DOHH2 (cell line): ENCODE results near the gene AMFR.

ENCODE experiments used
- H3F3A ChIP-seq: fragments of 200-600 bp; sonication (generic), shearing (Covaris generic); 2 replicates; pipeline ENCODE4 v1.6.0; 2016; ENCODE audit warnings: antibody characterized with exemption, mild to moderate bottlenecking; ENCODE audit not compliant: control insufficient read depth, insufficient read depth
- H3K27ac ChIP-seq: fragments of 200-600 bp; sonication (generic); 2 replicates; pipeline ENCODE4 v1.5.1; 2014; ENCODE audit warnings: low read depth, mild to moderate bottlenecking, low read length, moderate library complexity
- H3K27me3 ChIP-seq: fragments of 200-600 bp; sonication (generic); 2 replicates; pipeline ENCODE4 v1.6.1; 2014; ENCODE audit warnings: mild to moderate bottlenecking, low read length, mixed read lengths; ENCODE audit not compliant: control insufficient read depth
- H3K36me3 ChIP-seq: fragments of 200-600 bp; sonication (generic); 2 replicates; pipeline ENCODE4 v1.6.1; 2014; ENCODE audit warnings: mild to moderate bottlenecking, low read length, moderate library complexity, mixed read lengths; ENCODE audit not compliant: control insufficient read depth
- H3K4me1 ChIP-seq: fragments of 200-600 bp; sonication (generic); 2 replicates; pipeline ENCODE4 v1.6.1; 2014; ENCODE audit warnings: mild to moderate bottlenecking, low read length, mixed read lengths; ENCODE audit not compliant: control insufficient read depth
- H3K4me2 ChIP-seq: fragments of 200-600 bp; sonication (generic); 2 replicates; pipeline ENCODE4 v1.6.0; 2014; ENCODE audit warnings: mild to moderate bottlenecking, low read length, moderate library complexity
- H3K4me3 ChIP-seq: fragments of 200-600 bp; sonication (generic); 2 replicates; pipeline ENCODE4 v1.5.1; 2014; ENCODE audit warnings: mild to moderate bottlenecking, low read length, mixed read lengths
- H3K79me2 ChIP-seq: fragments of 200-600 bp; sonication (generic); 2 replicates; pipeline ENCODE4 v1.6.1; 2014; ENCODE audit warnings: mild to moderate bottlenecking, low read length, mixed read lengths; ENCODE audit not compliant: control insufficient read depth
- H3K9me2 ChIP-seq: fragments of 200-600 bp; sonication (generic); replicated peaks from 2 replicates; pipeline ENCODE4 v1.6.1; 2014; ENCODE audit warnings: mild to moderate bottlenecking, low read length, mixed read lengths; ENCODE audit not compliant: control insufficient read depth
- H3K9me3 ChIP-seq: fragments of 200-600 bp; sonication (generic); 2 replicates; pipeline ENCODE4 v1.6.1; 2014; ENCODE audit warnings: antibody characterized with exemption, low read length, mixed read lengths; ENCODE audit not compliant: control insufficient read depth, insufficient read depth
- H4K20me1 ChIP-seq: fragments of 200-600 bp; sonication (generic); 2 replicates; pipeline ENCODE4 v1.6.0; 2014; ENCODE audit warnings: low read depth, mild to moderate bottlenecking, antibody characterized with exemption, low read length, moderate library complexity; ENCODE audit not compliant: control insufficient read depth, insufficient read depth
- EZH2phosphoT487 ChIP-seq: fragments of 200-600 bp; sonication (generic); IDR thresholded peaks from 2 replicates; pipeline ENCODE4 v1.6.1; 2017; ENCODE audit warnings: borderline replicate concordance, mild to moderate bottlenecking, antibody characterized with exemption, low read length, moderate library complexity, mixed read lengths
- TF ChIP-seq, protein P1 (sequence below): fragments of 200-600 bp; sonication (generic); IDR thresholded peaks from one replicate; pipeline ENCODE4 v1.5.1; 2014; ENCODE audit warnings: antibody characterized with exemption, mild to moderate bottlenecking, low read depth, low read length; ENCODE audit not compliant: poor library complexity, severe bottlenecking

The AMFR gene

DNA sequence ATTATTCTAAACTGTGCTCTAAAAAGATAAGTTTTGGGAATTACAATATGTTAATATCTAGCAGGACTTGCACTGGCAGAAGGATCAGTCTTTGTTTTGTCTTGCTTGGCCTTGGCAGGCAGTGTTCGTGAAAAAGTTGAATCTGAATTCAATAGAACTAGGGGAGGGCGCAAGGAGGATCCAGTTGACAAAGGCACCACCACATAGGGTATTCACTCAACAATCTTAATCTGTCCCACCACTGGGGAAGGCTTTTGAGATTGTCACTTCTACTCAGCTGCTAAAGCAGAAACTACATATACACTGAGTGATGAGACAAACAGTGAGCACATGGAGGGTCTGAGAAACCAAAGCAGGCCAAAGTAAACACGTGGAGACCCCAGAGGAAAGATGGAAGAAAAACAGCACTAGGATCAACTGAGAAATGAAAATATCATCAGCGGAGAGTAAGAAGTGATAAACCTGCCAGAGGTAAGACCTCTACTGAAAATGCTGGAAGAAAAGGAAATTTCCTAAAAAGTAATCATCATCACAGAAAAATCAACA is 2.4 kb downstream of the AMFR start:
- no peaks in the 10 kb centered on the region for H3K9me2 ChIP-seq
- peak overlapping the region; percentile 97 for H3K27ac ChIP-seq
- peaks cover 61% of the 10 kb centered on the region for H3F3A ChIP-seq
- peak overlapping the region; percentile 70 for H3K4me2 ChIP-seq
- H3K9me3 ChIP-seq: no peaks in the 10 kb centered on the region
- peak overlapping the region; percentile 75 for H3K4me3 ChIP-seq
- peaks cover 61% of the 10 kb centered on the region for H3K4me1 ChIP-seq
- peaks cover 66% of the 10 kb centered on the region for H3K79me2 ChIP-seq
- H3K36me3 ChIP-seq: peaks cover 37% of the 10 kb centered on the region
- H3K27me3 ChIP-seq: no peaks in the 10 kb centered on the region
- 0 out of 2 replicates have a peak, but pooled peaks cover 3% of the 10 kb centered on the region for H4K20me1 ChIP-seq
- no peak for TF ChIP-seq EZH2phosphoT487
- TF ChIP-seq, protein P1, sequence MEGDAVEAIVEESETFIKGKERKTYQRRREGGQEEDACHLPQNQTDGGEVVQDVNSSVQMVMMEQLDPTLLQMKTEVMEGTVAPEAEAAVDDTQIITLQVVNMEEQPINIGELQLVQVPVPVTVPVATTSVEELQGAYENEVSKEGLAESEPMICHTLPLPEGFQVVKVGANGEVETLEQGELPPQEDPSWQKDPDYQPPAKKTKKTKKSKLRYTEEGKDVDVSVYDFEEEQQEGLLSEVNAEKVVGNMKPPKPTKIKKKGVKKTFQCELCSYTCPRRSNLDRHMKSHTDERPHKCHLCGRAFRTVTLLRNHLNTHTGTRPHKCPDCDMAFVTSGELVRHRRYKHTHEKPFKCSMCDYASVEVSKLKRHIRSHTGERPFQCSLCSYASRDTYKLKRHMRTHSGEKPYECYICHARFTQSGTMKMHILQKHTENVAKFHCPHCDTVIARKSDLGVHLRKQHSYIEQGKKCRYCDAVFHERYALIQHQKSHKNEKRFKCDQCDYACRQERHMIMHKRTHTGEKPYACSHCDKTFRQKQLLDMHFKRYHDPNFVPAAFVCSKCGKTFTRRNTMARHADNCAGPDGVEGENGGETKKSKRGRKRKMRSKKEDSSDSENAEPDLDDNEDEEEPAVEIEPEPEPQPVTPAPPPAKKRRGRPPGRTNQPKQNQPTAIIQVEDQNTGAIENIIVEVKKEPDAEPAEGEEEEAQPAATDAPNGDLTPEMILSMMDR: no peak

DNA sequence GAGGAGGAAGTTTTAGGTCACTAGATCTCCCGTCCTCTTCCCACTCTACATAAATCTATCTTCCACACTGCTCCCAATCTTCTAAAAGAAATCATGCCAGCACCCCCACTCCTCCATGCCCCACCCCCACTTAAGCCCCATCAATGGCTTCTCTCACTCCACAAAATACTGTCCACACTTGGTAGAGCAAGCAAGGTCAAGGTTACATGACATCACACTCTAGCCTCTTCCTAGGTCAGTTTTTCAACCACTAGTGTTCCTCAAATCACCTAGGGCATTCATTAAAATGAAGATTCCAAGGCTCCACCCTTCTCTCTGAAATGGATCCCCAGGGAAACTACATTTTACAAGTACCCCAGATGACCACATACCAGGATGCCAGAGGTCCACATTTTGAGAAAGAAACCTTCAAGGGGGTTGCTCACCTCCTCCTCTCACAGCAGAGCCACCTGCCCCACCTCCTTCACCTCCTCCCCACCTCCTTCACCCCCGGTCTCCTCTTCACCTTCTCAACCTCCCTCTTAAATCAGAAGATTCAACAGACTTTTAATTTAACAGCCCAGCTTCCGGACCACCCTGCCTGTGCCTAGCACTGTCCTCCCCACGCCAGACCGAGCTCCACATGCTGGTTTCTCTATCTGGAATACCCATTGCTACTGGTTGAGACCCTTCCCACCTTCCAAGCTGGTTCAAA is 3.2 kb downstream of the AMFR start:
- Histone ChIP-seq H3K9me2 (no peaks in the 10 kb centered on the region), H3K27ac (peak overlapping the region; percentile 97)

DNA sequence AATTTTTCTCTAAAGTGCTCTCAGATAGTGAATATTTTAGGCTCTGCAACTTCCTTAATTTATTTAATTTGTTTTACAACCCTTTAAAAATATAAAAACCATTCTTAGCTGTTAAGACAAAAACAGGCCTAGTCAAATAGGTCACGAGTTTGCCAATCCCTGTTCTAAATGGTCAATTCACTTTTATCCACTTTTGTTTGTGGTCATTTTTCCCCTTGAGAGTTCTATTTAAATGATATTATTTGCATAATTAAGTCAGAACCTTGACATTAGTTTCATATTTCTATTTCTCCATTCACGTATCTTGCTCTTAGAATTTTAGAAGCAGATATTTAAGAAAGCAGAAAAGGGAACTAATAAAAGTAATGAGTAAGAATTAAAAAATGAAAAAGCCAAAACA is 4.0 kb downstream of the AMFR start:
- peaks cover 50% of the 10 kb centered on the region for H3K36me3 ChIP-seq
- peaks cover 77% of the 10 kb centered on the region for H3K4me1 ChIP-seq
- H3F3A ChIP-seq: peaks cover 50% of the 10 kb centered on the region
- 0 out of 2 replicates have a peak, but pooled peaks cover 3% of the 10 kb centered on the region for H4K20me1 ChIP-seq
- TF ChIP-seq, protein P1: no peak
- TF ChIP-seq EZH2phosphoT487: no peak
- H3K9me3 ChIP-seq: no peaks in the 10 kb centered on the region
- peaks cover 83% of the 10 kb centered on the region for H3K79me2 ChIP-seq
- peak overlapping the region; percentile 97 for H3K27ac ChIP-seq
- peak overlapping the region; percentile 70 for H3K4me2 ChIP-seq
- no peaks in the 10 kb centered on the region for H3K9me2 ChIP-seq
- no peaks in the 10 kb centered on the region for H3K27me3 ChIP-seq
- peak overlapping the region; percentile 75 for H3K4me3 ChIP-seq

More for the DNA sequence above, 3.2 kb downstream of the AMFR start:
- Histone ChIP-seq H4K20me1 (0 out of 2 replicates have a peak, but pooled peaks cover 3% of the 10 kb centered on the region), H3K36me3 (peaks cover 45% of the 10 kb centered on the region), H3K4me2 (peak overlapping the region; percentile 70), H3K79me2 (peaks cover 75% of the 10 kb centered on the region), H3K27me3 (no peaks in the 10 kb centered on the region), H3K4me3 (peak overlapping the region; percentile 75), H3K4me1 (peaks cover 69% of the 10 kb centered on the region), H3F3A (peaks cover 55% of the 10 kb centered on the region), H3K9me3 (no peaks in the 10 kb centered on the region)
- TF ChIP-seq, protein P1: no peak
- TF ChIP-seq EZH2phosphoT487: no peak
